GM23338 (cell line): Measurements from ENCODE around the gene NEK8. TPM values are rescaled to one million over a fixed set of nuclear protein-coding genes. Genes with fewer than 3 reads are reported as not detected.
A peak's percentile ranks its signal among the peaks of the same experiment; 100 is the strongest.
"Not testable (repeated sequence)": the region's sequence is repeated elsewhere in the genome, so short reads cannot be mapped to it uniquely, and the experiment has no call there.

Experiments used
- ATAC-seq: fragments of 200-7000 bp; cut with Tn5 transposase; 3 replicates; pipeline ENCODE4 v1.9.1; 2020
- DNase-seq: peaks from one replicate; pipeline ENCODE4 v3.0.0-alpha.2; 2015; ENCODE audit warnings: low spot score
- H2AFZ ChIP-seq: fragments of 200-600 bp; sonication (generic); 2 replicates; pipeline ENCODE4 v1.8.0; 2016; ENCODE audit warnings: antibody characterized with exemption, mild to moderate bottlenecking, moderate library complexity
- H3F3A ChIP-seq: fragments of 200-600 bp; sonication (generic); replicated peaks from 2 replicates; pipeline ENCODE4 v1.8.0; 2017; ENCODE audit warnings: antibody characterized with exemption, mixed run types, low read depth
- H3K27ac ChIP-seq: fragments of 200-600 bp; sonication (generic); 2 replicates; pipeline ENCODE4 v1.6.1; 2016; ENCODE audit warnings: low read depth
- H3K27me3 ChIP-seq: fragments of 200-600 bp; sonication (generic); 2 replicates; pipeline ENCODE4 v1.8.0; 2016; ENCODE audit warnings: mild to moderate bottlenecking, mixed run types, moderate library complexity; ENCODE audit not compliant: insufficient read depth
- H3K36me3 ChIP-seq: fragments of 200-600 bp; sonication (generic); 2 replicates; pipeline ENCODE4 v1.8.0; 2016; ENCODE audit warnings: mild to moderate bottlenecking; ENCODE audit not compliant: insufficient read depth
- H3K4me1 ChIP-seq: fragments of 200-600 bp; sonication (generic); 2 replicates; pipeline ENCODE4 v1.8.0; 2016; ENCODE audit warnings: mild to moderate bottlenecking, moderate library complexity; ENCODE audit not compliant: insufficient read depth
- H3K4me2 ChIP-seq: fragments of 200-600 bp; sonication (generic); 2 replicates; pipeline ENCODE4 v1.7.1; 2017; ENCODE audit warnings: mixed run types
- H3K4me3 ChIP-seq: fragments of 200-600 bp; sonication (generic); 2 replicates; pipeline ENCODE4 v1.6.1; 2016; ENCODE audit warnings: mixed run types
- H3K79me2 ChIP-seq: fragments of 200-600 bp; sonication (generic); replicated peaks from 2 replicates; pipeline ENCODE4 v1.8.0; 2017; ENCODE audit warnings: mild to moderate bottlenecking; ENCODE audit not compliant: insufficient read depth
- H3K9me2 ChIP-seq: fragments of 200-600 bp; sonication (generic); 2 replicates; pipeline ENCODE4 v1.8.0; 2017; ENCODE audit not compliant: insufficient read depth
- H4K20me1 ChIP-seq: fragments of 200-600 bp; sonication (generic); replicated peaks from 2 replicates; pipeline ENCODE4 v1.8.0; 2017; ENCODE audit warnings: mild to moderate bottlenecking; ENCODE audit not compliant: insufficient read depth
- H3K27ac Mint-ChIP-seq: 2 replicates; pipeline ENCODE4 v1.8.0; 2020; ENCODE audit warnings: inconsistent platforms, mild to moderate bottlenecking, moderate library complexity, mixed read lengths
- H3K27me3 Mint-ChIP-seq: 3 replicates; pipeline ENCODE4 v1.8.0; 2022; ENCODE audit warnings: low read depth, mild to moderate bottlenecking, moderate library complexity, mixed read lengths, inconsistent platforms; ENCODE audit not compliant: insufficient read depth, poor library complexity
- H3K36me3 Mint-ChIP-seq: 3 replicates; pipeline ENCODE4 v1.8.0; 2021; ENCODE audit warnings: low read depth, mild to moderate bottlenecking, inconsistent platforms, moderate library complexity, mixed read lengths
- H3K4me1 Mint-ChIP-seq: 3 replicates; pipeline ENCODE4 v1.8.0; 2020; ENCODE audit warnings: mild to moderate bottlenecking, inconsistent platforms, mixed read lengths
- H3K4me3 Mint-ChIP-seq: 3 replicates; pipeline ENCODE4 v1.8.0; 2021; ENCODE audit warnings: moderate library complexity, mild to moderate bottlenecking, inconsistent platforms, mixed read lengths
- H3K9me3 Mint-ChIP-seq: 3 replicates; pipeline ENCODE4 v1.8.0; 2020; ENCODE audit warnings: moderate library complexity, mild to moderate bottlenecking, inconsistent platforms, mixed read lengths
- CREB1 ChIP-seq: fragments of 250-450 bp; sonication (Bioruptor Pico); IDR thresholded peaks from 2 replicates; pipeline ENCODE4 v1.5.0; 2020; ENCODE audit warnings: low read depth, mild to moderate bottlenecking, moderate library complexity
- ETS1 ChIP-seq: IDR thresholded peaks from 2 replicates; pipeline ENCODE4 v1.6.1; 2016; ENCODE audit warnings: antibody characterized with exemption
- EZH2 ChIP-seq: fragments of 200-600 bp; sonication (generic); IDR thresholded peaks from one replicate; pipeline ENCODE4 v1.8.0; 2017; ENCODE audit warnings: antibody characterized with exemption, mild to moderate bottlenecking, low read depth; ENCODE audit not compliant: unreplicated experiment
- JUNB ChIP-seq: IDR thresholded peaks from one replicate; pipeline ENCODE4 v1.6.1; 2016; ENCODE audit warnings: antibody characterized with exemption; ENCODE audit not compliant: unreplicated experiment
- POLR2AphosphoS5 ChIP-seq: IDR thresholded peaks from 2 replicates; pipeline ENCODE4 v1.6.1; 2016; ENCODE audit warnings: antibody characterized with exemption, low read depth
- STAT1 ChIP-seq: IDR thresholded peaks from one replicate; pipeline ENCODE4 v1.6.1; 2016; ENCODE audit warnings: antibody characterized with exemption; ENCODE audit not compliant: unreplicated experiment
- ZNF114 ChIP-seq: fragments of 250-450 bp; sonication (Bioruptor Pico); IDR thresholded peaks from 2 replicates; pipeline ENCODE4 v1.5.0; 2020; ENCODE audit warnings: mild to moderate bottlenecking, moderate library complexity
- ZNF331 ChIP-seq: fragments of 250-450 bp; sonication (Bioruptor Pico); IDR thresholded peaks from 2 replicates; pipeline ENCODE4 v1.5.0; 2020; ENCODE audit warnings: low read depth, mild to moderate bottlenecking, moderate library complexity
- ZNF462 ChIP-seq: fragments of 250-450 bp; sonication (Bioruptor Pico); IDR thresholded peaks from 2 replicates; pipeline ENCODE4 v1.5.0; 2020; ENCODE audit warnings: mild to moderate bottlenecking, moderate library complexity
- polyA plus RNA-seq: library from polyadenylated mRNA; unstranded; fragments of >200 nt; fragmentation: Nextera tagmentation; extraction: Ambion mirVana; gene quantifications from 2 replicates; pipeline ENCODE4 v1.2.1, GENCODE V29; 2016
- total RNA-seq: library from RNA; depleted of rRNA; stranded (reverse); fragments of >200 nt; shearing (Covaris generic); gene quantifications from 2 replicates; pipeline ENCODE4 v1.2.3, GENCODE V29; 2014

NEK8 gene
- total and polyA plus RNA-seq, 2 experiments from 2014 or later = 10.0 to 14.9 TPM

- not testable (repeated sequence) for H3K9me2 ChIP-seq, H3K27me3 ChIP-seq, ATAC-seq, DNase-seq, H3K9me3 Mint-ChIP-seq, H2AFZ ChIP-seq
- Mint-ChIP-seq H3K36me3 (peaks cover 58% of the 10 kb centered on the region), H3K27me3 (peaks cover 45% of the 10 kb centered on the region), H3K4me1 (peaks cover 48% of the 10 kb centered on the region), H3K4me3 (peak overlapping the region; percentile 89), H3K27ac (peak overlapping the region; percentile 37; the same call in 1 of the 2 replicates)
- H3K4me1 ChIP-seq = peaks cover 39% of the 10 kb centered on the region
- peak overlapping the region; percentile 98 for H3K4me3 ChIP-seq
- H3F3A ChIP-seq = peaks cover 65% of the 10 kb centered on the region
- H3K27ac ChIP-seq = peak overlapping the region; percentile 95
- H3K36me3 ChIP-seq = peaks cover 39% of the 10 kb centered on the region
- H4K20me1 ChIP-seq = peaks cover 33% of the 10 kb centered on the region
- peaks cover 35% of the 10 kb centered on the region for H3K79me2 ChIP-seq
- peak overlapping the region; percentile 98 for H3K4me2 ChIP-seq
Measured at GRCh38 chr17:28723836-28724499, 4.6 kb upstream of the NEK8 start.

GRCh38 chr17:28724500-28725165 lies 4.0 kb upstream of the NEK8 start:
- H3K4me1 Mint-ChIP-seq = peaks cover 47% of the 10 kb centered on the region
- H3K27me3 ChIP-seq = no peaks in the 10 kb centered on the region
- no peak for TF ChIP-seq ZNF331 (CRISPR knock-in tag)
- TF ChIP-seq STAT1 = no peak
- TF ChIP-seq ZNF114 (CRISPR knock-in tag) = no peak
- no peak for TF ChIP-seq ZNF462
- TF ChIP-seq POLR2AphosphoS5 = peak; percentile 40
- TF ChIP-seq EZH2 = no peak
- TF ChIP-seq ETS1 = no peak; the same call in 1 of the 2 replicates
- no peak for TF ChIP-seq JUNB
- TF ChIP-seq CREB1 (CRISPR knock-in tag) = no peak
- peaks cover 44% of the 10 kb centered on the region for H3K27me3 Mint-ChIP-seq
- ATAC-seq (no peak), DNase-seq (peak; percentile 41)
- H3K4me3 Mint-ChIP-seq = peak overlapping the region; percentile 89
- peak overlapping the region; percentile 95 for H3K27ac ChIP-seq
- peak overlapping the region; percentile 98 for H3K4me3 ChIP-seq
- H3K4me1 ChIP-seq = peaks cover 39% of the 10 kb centered on the region
- peaks cover 65% of the 10 kb centered on the region for H3F3A ChIP-seq
- no peaks in the 10 kb centered on the region for H3K9me2 ChIP-seq
- peak overlapping the region; percentile 99 for H3K27ac Mint-ChIP-seq
- H3K36me3 ChIP-seq = peaks cover 39% of the 10 kb centered on the region
- peaks cover 35% of the 10 kb centered on the region for H3K79me2 ChIP-seq
- H3K36me3 Mint-ChIP-seq = peaks cover 58% of the 10 kb centered on the region
- peak overlapping the region; percentile 98 for H3K4me2 ChIP-seq
- no peak overlapping the region for H2AFZ ChIP-seq
- peaks cover 7% of the 10 kb centered on the region for H3K9me3 Mint-ChIP-seq
- H4K20me1 ChIP-seq = peaks cover 33% of the 10 kb centered on the region
